K562 treated with DMSO at 1 percent for 4 hours (cell line): ENCODE measurements around the gene HACE1. TPM values are rescaled to one million over a fixed set of nuclear protein-coding genes. Genes with fewer than 3 reads are reported as not detected.

Source experiments
- total RNA-seq: library from RNA; unstranded; fragments of 300-600 nt; gene quantifications from 2 replicates; pipeline ENCODE4 v1.2.3, GENCODE V29; 2022; ENCODE audit not compliant: insufficient read depth

HACE1 gene
- 10.9 and 11.2 TPM in 2 replicates for total RNA-seq

GRCh38 chr6:104859225-104860146 lies at the start of gene HACE1:
TSS of gene HACE1 (minus strand) at chr6:104859919. CDS start at chr6:104859642, 277 bp downstream.

Other genes with a start within 250 kb of the HACE1 start
- 6.3 and 9.8 TPM in 2 replicates for gene LIN28B, start 97.2 kb upstream of the HACE1 start, total RNA-seq